Suprapubic skin (tissue), 4 donors: Measurements from ENCODE around the gene MRPL58. TPM values are rescaled to one million over a fixed set of nuclear protein-coding genes. Genes with fewer than 3 reads are reported as not detected.
"Not testable (repeated sequence)": the region's sequence is repeated elsewhere in the genome, so short reads cannot be mapped to it uniquely, and the experiment has no call there.

ENCODE experiments used
- DNase-seq, 2 donors: peaks; one replicate each; pipeline ENCODE4 v3.0.0-alpha.2; 2019; ENCODE audit warnings: low spot score in 2 of 2
- H3K27ac ChIP-seq: fragments of 200-600 bp; sonication (generic); one replicate; pipeline ENCODE4 v1.5.1; 2019
- H3K27me3 ChIP-seq: fragments of 200-600 bp; sonication (generic); one replicate; pipeline ENCODE4 v1.5.1; 2019
- H3K36me3 ChIP-seq: fragments of 200-600 bp; sonication (generic); one replicate; pipeline ENCODE4 v1.5.1; 2019
- H3K4me1 ChIP-seq: fragments of 200-600 bp; sonication (generic); one replicate; pipeline ENCODE4 v1.5.1; 2019
- H3K4me3 ChIP-seq: fragments of 200-600 bp; sonication (generic); one replicate; pipeline ENCODE4 v1.5.1; 2019; ENCODE audit warnings: mild to moderate bottlenecking
- H3K9me3 ChIP-seq: fragments of 200-600 bp; sonication (generic); one replicate; pipeline ENCODE4 v1.5.1; 2019
- CTCF ChIP-seq, 2 donors: fragments of 200-600 bp in 1 of 2; fragments of 450-650 bp in 1 of 2; sonication (generic) in 1 of 2; IDR thresholded peaks; one replicate each; pipeline ENCODE4 v1.5.1; 2016 to 2019; ENCODE audit warnings: antibody characterized with exemption in 2 of 2, mild to moderate bottlenecking in 1 of 2, moderate library complexity in 1 of 2
- EP300 ChIP-seq: sonication (generic); formaldehyde crosslinking; IDR thresholded peaks from one replicate; pipeline ENCODE4 v1.6.1; 2017; ENCODE audit warnings: antibody characterized with exemption
- POLR2A ChIP-seq, 2 donors: fragments of 450-650 bp; IDR thresholded peaks; one replicate each; pipeline ENCODE4 v1.6.1; 2017; ENCODE audit warnings: antibody characterized with exemption in 2 of 2, mild to moderate bottlenecking in 2 of 2, moderate library complexity in 2 of 2
- POLR2AphosphoS5 ChIP-seq, 3 donors: sonication (generic); formaldehyde crosslinking; IDR thresholded peaks; one replicate each; pipeline ENCODE4 v1.6.1; 2017; ENCODE audit warnings: antibody characterized with exemption in 3 of 3
- WGBS: methylation state at CpG from one replicate; pipeline ENCODE4 v1.1.5; 2018; 5-methylcytosine and 5-hydroxymethylcytosine counted together
- total RNA-seq, 4 donors: library from RNA; depleted of rRNA; stranded (reverse); fragments of >200 nt; gene quantifications; one replicate each; pipeline ENCODE4 v1.1.0, GENCODE V29; 2016

Gene MRPL58
- total RNA-seq, 4 donors from 2014 or later: 20.2 to 68.2 (median 46.7) TPM

- Histone ChIP-seq H3K4me3 (peak overlapping the region; percentile 51), H3K27me3 (no peaks in the 10 kb centered on the region), H3K9me3 (no peaks in the 10 kb centered on the region), H3K27ac (peak overlapping the region; percentile 75), H3K36me3 (no peaks in the 10 kb centered on the region), H3K4me1 (peaks cover 18% of the 10 kb centered on the region)
- 1% methylated on average over 35 of the region's 61 CpGs for WGBS
- DNase-seq: peak; percentile 83
- TF ChIP-seq POLR2AphosphoS5 (IDR thresholded peaks at IDR 0.05) (peak in 1 of 3 donors; percentile 34), EP300 (no peak), CTCF (IDR thresholded peaks at IDR 0.05) (no peak), POLR2A (IDR thresholded peaks at IDR 0.05) (no peak)
Observed at GRCh38 chr17:74981979-74982662, 30.3 kb upstream of the MRPL58 start.

- peaks cover 20% of the 10 kb centered on the region for H3K4me1 ChIP-seq
- not testable (repeated sequence) for DNase-seq, H3K36me3 ChIP-seq, H3K27me3 ChIP-seq, H3K9me3 ChIP-seq
- H3K4me3 ChIP-seq: peak overlapping the region; percentile 51
- H3K27ac ChIP-seq: peak overlapping the region; percentile 75
- WGBS: 40% methylated on average over 11 of the region's 14 CpGs
Observed at GRCh38 chr17:74982663-74983313, 29.7 kb upstream of the MRPL58 start.

- 94% methylated on average over 3 of the region's 3 CpGs for WGBS
Observed at GRCh38 chr17:74986206-74986576, 26.3 kb upstream of the MRPL58 start.

GRCh38 chr17:74987418-74987908, 25.0 kb upstream of the MRPL58 start, which contains the start of gene CDR2L:
Gene CDR2L, plus strand, starts transcription at chr17:74987632. Its CDS starts 412 bp downstream, at chr17:74988044.
- TF ChIP-seq POLR2AphosphoS5 (IDR thresholded peaks at IDR 0.05) (no peak), POLR2A (IDR thresholded peaks at IDR 0.05) (peak; percentile 45 to 77), EP300 (no peak), CTCF (IDR thresholded peaks at IDR 0.05) (no peak)
- H3K9me3 ChIP-seq: no peaks in the 10 kb centered on the region
- peak within 1 kb of the TSS; percentile 94 for H3K27ac ChIP-seq
- H3K27me3 ChIP-seq: no peaks in the 10 kb centered on the region
- peak; percentile 97 to 98 for DNase-seq
- peak within 1 kb of the TSS; percentile 90 for H3K4me3 ChIP-seq
- under 1% methylated on average over 36 of the region's 51 CpGs for WGBS
- H3K36me3 ChIP-seq: no peaks in the 10 kb centered on the region
- H3K4me1 ChIP-seq: peaks cover 43% of the 10 kb centered on the region

More at GRCh38 chr17:74986206-74986576, 26.3 kb upstream of the MRPL58 start:
- H3K36me3 ChIP-seq: no peaks in the 10 kb centered on the region
- no peak overlapping the region for H3K27ac ChIP-seq
- no peaks in the 10 kb centered on the region for H3K9me3 ChIP-seq
- DNase-seq: no peak
- no peak overlapping the region for H3K4me3 ChIP-seq
- no peaks in the 10 kb centered on the region for H3K27me3 ChIP-seq
- peaks cover 43% of the 10 kb centered on the region for H3K4me1 ChIP-seq
- TF ChIP-seq CTCF (IDR thresholded peaks at IDR 0.05): no peak
- TF ChIP-seq EP300: no peak
- TF ChIP-seq POLR2AphosphoS5 (IDR thresholded peaks at IDR 0.05): no peak
- TF ChIP-seq POLR2A (IDR thresholded peaks at IDR 0.05): no peak

- no peaks in the 10 kb centered on the region for H3K9me3 ChIP-seq
- TF ChIP-seq CTCF (IDR thresholded peaks at IDR 0.05) (peak in 1 of 2 donors; percentile 32), POLR2AphosphoS5 (IDR thresholded peaks at IDR 0.05) (no peak), POLR2A (IDR thresholded peaks at IDR 0.05) (peak in 1 of 2 donors; percentile 58)
- peak overlapping the region; percentile 94 for H3K27ac ChIP-seq
- WGBS: 2% methylated on average over 31 of the region's 76 CpGs
- H3K36me3 ChIP-seq: no peaks in the 10 kb centered on the region
- peak; percentile 93 for DNase-seq
- no peaks in the 10 kb centered on the region for H3K27me3 ChIP-seq
- peaks cover 47% of the 10 kb centered on the region for H3K4me1 ChIP-seq
- H3K4me3 ChIP-seq: peak overlapping the region; percentile 90
Observed at GRCh38 chr17:74987909-74988711, 24.4 kb upstream of the MRPL58 start.
